ENCODE measurements around the gene RCAN2. TPM values are rescaled to one million over a fixed set of nuclear protein-coding genes. Genes with fewer than 3 reads are reported as not detected.
A peak's percentile ranks its signal among the peaks of the same experiment; 100 is the strongest.

The RCAN2 gene
- total and polyA plus RNA-seq, 8 donors: 2.5 to 35.8 (median 3.1) TPM

- Histone ChIP-seq H3K4me1 (no peaks in the 10 kb centered on the region), H3K4me3 (no peak overlapping the region)
Observed at GRCh38 chr6:46296586-46296985, 194.7 kb downstream of the RCAN2 start.

GRCh38 chr6:46293641-46294316 lies 197.5 kb downstream of the RCAN2 start:
- H3K27me3 ChIP-seq: no peaks in the 10 kb centered on the region
- TF ChIP-seq CTCF (IDR thresholded peaks at IDR 0.05): no peak
- no peak overlapping the region for H3K27ac ChIP-seq
- H3K9me3 ChIP-seq: no peaks in the 10 kb centered on the region
- no peaks in the 10 kb centered on the region for H3K36me3 ChIP-seq
- intact Hi-C loops (cut with DNase I): no loop called here
- no peak for ATAC-seq
- H3K4me1 ChIP-seq: no peaks in the 10 kb centered on the region
- no peak overlapping the region for H3K4me3 ChIP-seq
- no peak for DNase-seq

More at GRCh38 chr6:46296586-46296985, 194.7 kb downstream of the RCAN2 start:
- Histone ChIP-seq H3K9me3 (no peaks in the 10 kb centered on the region), H3K36me3 (no peaks in the 10 kb centered on the region), H3K27ac (no peak overlapping the region), H3K27me3 (no peaks in the 10 kb centered on the region)
- intact Hi-C loops (cut with DNase I): no loop called here
- no peak for TF ChIP-seq CTCF (IDR thresholded peaks at IDR 0.05)
- DNase-seq (no peak), ATAC-seq (no peak)

- Histone ChIP-seq H3K27me3 (no peaks in the 10 kb centered on the region), H3K27ac (no peak overlapping the region), H3K4me1 (no peaks in the 10 kb centered on the region), H3K4me3 (no peak overlapping the region), H3K36me3 (no peaks in the 10 kb centered on the region), H3K9me3 (no peaks in the 10 kb centered on the region)
- TF ChIP-seq CTCF (IDR thresholded peaks at IDR 0.05): no peak
- no peak for ATAC-seq
- DNase-seq: no peak
- intact Hi-C loops (cut with DNase I): no loop called here
Observed at GRCh38 chr6:46291880-46292279, 199.4 kb downstream of the RCAN2 start.

GRCh38 chr6:46291275-46291633 lies 200.0 kb downstream of the RCAN2 start:
- no peaks in the 10 kb centered on the region for H3K36me3 ChIP-seq
- DNase-seq (no peak), ATAC-seq (no peak)
- no peaks in the 10 kb centered on the region for H3K4me1 ChIP-seq
- intact Hi-C loops (cut with DNase I): no loop called here
- H3K4me3 ChIP-seq: no peak overlapping the region
- no peaks in the 10 kb centered on the region for H3K27me3 ChIP-seq
- no peak for TF ChIP-seq CTCF (IDR thresholded peaks at IDR 0.05)
- peak overlapping the region in 1 of 2 donors; percentile 5 for H3K27ac ChIP-seq
- H3K9me3 ChIP-seq: no peaks in the 10 kb centered on the region

GRCh38 chr6:46290421-46291274 lies 200.6 kb downstream of the RCAN2 start:
- H3K4me3 ChIP-seq: no peak overlapping the region
- TF ChIP-seq CTCF (IDR thresholded peaks at IDR 0.05): no peak
- ATAC-seq (no peak), DNase-seq (no peak)
- H3K27ac ChIP-seq: peak overlapping the region in 1 of 2 donors; percentile 5
- intact Hi-C loops (cut with DNase I): no loop called here
- no peaks in the 10 kb centered on the region for H3K27me3 ChIP-seq
- no peaks in the 10 kb centered on the region for H3K4me1 ChIP-seq
- no peaks in the 10 kb centered on the region for H3K36me3 ChIP-seq
- H3K9me3 ChIP-seq: no peaks in the 10 kb centered on the region
